ENCODE data around the gene PCCA.

Gene PCCA

DNA sequence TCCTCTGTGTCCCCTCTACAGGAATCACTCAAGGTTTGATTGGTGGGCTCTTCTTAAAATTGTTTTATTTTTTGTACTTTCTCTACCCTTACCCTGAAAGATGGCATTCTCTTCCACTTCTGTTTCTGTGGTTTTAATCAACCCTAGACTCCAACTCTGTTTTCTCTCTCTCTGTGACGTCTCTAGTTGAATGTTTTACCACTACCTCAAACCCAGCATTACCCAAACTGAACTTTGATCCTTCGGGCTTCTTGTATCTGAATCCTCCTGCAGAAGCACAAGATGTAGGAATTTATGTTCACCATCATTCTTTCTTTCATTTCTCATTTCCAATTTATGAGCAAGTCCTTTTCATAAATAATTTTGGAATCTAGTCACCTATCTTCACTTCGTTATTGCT, 39.9 kb downstream of the PCCA start:
- H3K27ac ChIP-seq (ENCODE audit: low read depth, low read length, poor library complexity, severe bottlenecking) = no peak overlapping the region
- no peak overlapping the region for H3K9ac ChIP-seq (ENCODE audit: low read length)
- TF ChIP-seq, protein P1, sequence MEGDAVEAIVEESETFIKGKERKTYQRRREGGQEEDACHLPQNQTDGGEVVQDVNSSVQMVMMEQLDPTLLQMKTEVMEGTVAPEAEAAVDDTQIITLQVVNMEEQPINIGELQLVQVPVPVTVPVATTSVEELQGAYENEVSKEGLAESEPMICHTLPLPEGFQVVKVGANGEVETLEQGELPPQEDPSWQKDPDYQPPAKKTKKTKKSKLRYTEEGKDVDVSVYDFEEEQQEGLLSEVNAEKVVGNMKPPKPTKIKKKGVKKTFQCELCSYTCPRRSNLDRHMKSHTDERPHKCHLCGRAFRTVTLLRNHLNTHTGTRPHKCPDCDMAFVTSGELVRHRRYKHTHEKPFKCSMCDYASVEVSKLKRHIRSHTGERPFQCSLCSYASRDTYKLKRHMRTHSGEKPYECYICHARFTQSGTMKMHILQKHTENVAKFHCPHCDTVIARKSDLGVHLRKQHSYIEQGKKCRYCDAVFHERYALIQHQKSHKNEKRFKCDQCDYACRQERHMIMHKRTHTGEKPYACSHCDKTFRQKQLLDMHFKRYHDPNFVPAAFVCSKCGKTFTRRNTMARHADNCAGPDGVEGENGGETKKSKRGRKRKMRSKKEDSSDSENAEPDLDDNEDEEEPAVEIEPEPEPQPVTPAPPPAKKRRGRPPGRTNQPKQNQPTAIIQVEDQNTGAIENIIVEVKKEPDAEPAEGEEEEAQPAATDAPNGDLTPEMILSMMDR (IDR thresholded peaks at IDR 0.05; ENCODE audit: low read length) = no peak
- H4K20me1 ChIP-seq (ENCODE audit: insufficient read depth, low read length) = no peaks in the 10 kb centered on the region
- no peaks in the 10 kb centered on the region for H3F3A ChIP-seq (ENCODE audit: insufficient read depth, low read length)
- H3K4me3 ChIP-seq (ENCODE audit: low read depth, low read length, poor library complexity, severe bottlenecking) = no peak overlapping the region
- H3K27me3 ChIP-seq (ENCODE audit: insufficient read depth, low read length) = no peaks in the 10 kb centered on the region
- H2AFZ ChIP-seq (ENCODE audit: low read length) = no peak overlapping the region
- H3K4me2 ChIP-seq (ENCODE audit: low read length) = no peak overlapping the region
- no peaks in the 10 kb centered on the region for H3K4me1 ChIP-seq (ENCODE audit: insufficient read depth, low read length, severe bottlenecking)
- no peaks in the 10 kb centered on the region for H3K9me3 ChIP-seq (ENCODE audit: low read length)
- H3K36me3 ChIP-seq (ENCODE audit: insufficient read depth, low read length) = no peaks in the 10 kb centered on the region
- no peaks in the 10 kb centered on the region for H3K79me2 ChIP-seq (ENCODE audit: insufficient read depth, low read length)
- no peaks in the 10 kb centered on the region for H3K9me2 ChIP-seq (ENCODE audit: low read depth, low read length)

DNA sequence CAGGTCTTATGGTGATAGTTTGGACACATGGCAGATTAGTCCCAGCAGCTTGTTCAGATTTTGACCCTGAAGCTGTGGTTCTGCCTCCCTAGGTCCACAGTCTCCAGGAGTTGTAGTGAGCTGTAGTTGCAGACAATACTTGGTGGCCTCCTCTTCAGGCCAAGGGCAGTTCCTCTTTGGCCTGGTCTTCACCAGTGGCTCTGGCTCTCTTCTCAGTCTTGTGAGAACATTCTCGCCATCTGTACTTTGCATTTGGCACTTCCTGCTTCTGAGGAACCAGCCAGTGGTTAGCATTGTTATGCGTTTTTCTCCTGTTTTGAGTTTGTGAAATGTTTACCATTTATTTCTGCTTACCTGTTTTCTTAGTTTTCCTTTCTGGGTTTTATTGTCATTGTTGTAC, 40.7 kb downstream of the PCCA start:
- H3K4me1 ChIP-seq (ENCODE audit: insufficient read depth, low read length, severe bottlenecking) = no peaks in the 10 kb centered on the region
- no peaks in the 10 kb centered on the region for H3K27me3 ChIP-seq (ENCODE audit: insufficient read depth, low read length)
- no peak overlapping the region for H3K4me2 ChIP-seq (ENCODE audit: low read length)
- H3K79me2 ChIP-seq (ENCODE audit: insufficient read depth, low read length) = no peaks in the 10 kb centered on the region
- no peaks in the 10 kb centered on the region for H3K9me2 ChIP-seq (ENCODE audit: low read depth, low read length)
- H3K4me3 ChIP-seq (ENCODE audit: low read depth, low read length, poor library complexity, severe bottlenecking) = no peak overlapping the region
- TF ChIP-seq, protein P1 (IDR thresholded peaks at IDR 0.05; ENCODE audit: low read length) = no peak
- TF ChIP-seq EZH2 (IDR thresholded peaks at IDR 0.05; ENCODE audit: borderline replicate concordance, low read length) = no peak
- no peaks in the 10 kb centered on the region for H3F3A ChIP-seq (ENCODE audit: insufficient read depth, low read length)
- no peaks in the 10 kb centered on the region for H3K36me3 ChIP-seq (ENCODE audit: insufficient read depth, low read length)
- no peaks in the 10 kb centered on the region for H4K20me1 ChIP-seq (ENCODE audit: insufficient read depth, low read length)
- no peak overlapping the region for H3K9ac ChIP-seq (ENCODE audit: low read length)
- H3K27ac ChIP-seq (ENCODE audit: low read depth, low read length, poor library complexity, severe bottlenecking) = no peak overlapping the region
- no peak overlapping the region for H2AFZ ChIP-seq (ENCODE audit: low read length)
- no peaks in the 10 kb centered on the region for H3K9me3 ChIP-seq (ENCODE audit: low read length)

DNA sequence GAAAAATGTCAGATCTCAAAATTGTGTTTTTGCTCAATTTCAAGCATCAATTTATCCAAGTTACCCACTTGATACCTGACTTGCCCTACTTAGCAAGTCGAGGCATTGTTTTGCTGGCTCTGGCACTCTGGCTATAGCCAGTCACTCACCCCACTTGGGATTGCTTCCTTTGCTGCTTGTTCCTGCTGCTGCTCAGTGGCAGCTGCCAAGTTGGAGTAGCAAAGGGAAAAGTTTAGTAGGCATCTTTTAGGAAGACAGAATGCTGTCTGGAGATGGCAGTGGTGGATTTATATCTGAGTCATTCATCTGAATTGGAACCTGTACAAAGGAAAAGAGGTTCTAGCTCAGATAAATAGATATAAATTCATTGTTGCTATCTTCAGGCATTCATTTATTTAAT, 41.2 kb downstream of the PCCA start:
- Histone ChIP-seq H3F3A (ENCODE audit: insufficient read depth, low read length) (no peaks in the 10 kb centered on the region), H2AFZ (ENCODE audit: low read length) (no peak overlapping the region), H3K36me3 (ENCODE audit: insufficient read depth, low read length) (no peaks in the 10 kb centered on the region), H3K27ac (ENCODE audit: low read depth, low read length, poor library complexity, severe bottlenecking) (no peak overlapping the region), H3K9me3 (ENCODE audit: low read length) (no peaks in the 10 kb centered on the region), H3K9me2 (ENCODE audit: low read depth, low read length) (no peaks in the 10 kb centered on the region), H3K4me3 (ENCODE audit: low read depth, low read length, poor library complexity, severe bottlenecking) (no peak overlapping the region), H3K79me2 (ENCODE audit: insufficient read depth, low read length) (no peaks in the 10 kb centered on the region), H3K27me3 (ENCODE audit: insufficient read depth, low read length) (no peaks in the 10 kb centered on the region), H4K20me1 (ENCODE audit: insufficient read depth, low read length) (no peaks in the 10 kb centered on the region), H3K4me1 (ENCODE audit: insufficient read depth, low read length, severe bottlenecking) (no peaks in the 10 kb centered on the region), H3K9ac (ENCODE audit: low read length) (no peak overlapping the region), H3K4me2 (ENCODE audit: low read length) (no peak overlapping the region)
- no peak for TF ChIP-seq EZH2 (IDR thresholded peaks at IDR 0.05; ENCODE audit: borderline replicate concordance, low read length)
- TF ChIP-seq, protein P1 (IDR thresholded peaks at IDR 0.05; ENCODE audit: low read length) = no peak

Data from OCI-LY1 (cell line).